Sciatic nerve (tissue), 2 donors: ENCODE results near the gene INTS3. TPM values are rescaled to one million over a fixed set of nuclear protein-coding genes. Genes with fewer than 3 reads are reported as not detected.
A peak's percentile ranks its signal among the peaks of the same experiment; 100 is the strongest.
"Not testable (repeated sequence)": the region's sequence is repeated elsewhere in the genome, so short reads cannot be mapped to it uniquely, and the experiment has no call there.

Experiments
- ATAC-seq: fragments of 200-7000 bp; cut with Tn5 transposase; one replicate; pipeline ENCODE4 v1.9.1; 2020; ENCODE audit warnings: mild to moderate bottlenecking, moderate library complexity
- DNase-seq: peaks from one replicate; pipeline ENCODE4 v3.0.0-alpha.2; 2020; ENCODE audit warnings: low spot score
- intact Hi-C: fragments of 100-400 bp; cut with DNase I; formaldehyde crosslinking; loops from one replicate; pipeline ENCODE4 v1.14.2; 2022
- total RNA-seq: library from RNA; stranded (reverse); fragmentation: NEBNext Ultra II Directional; extraction: Animal tissue kit (Norgen Biotek cat#: 25700); gene quantifications from one replicate; pipeline ENCODE4 v1.2.1, GENCODE V29; 2021
- donor health status: DM: no; HTN: no; CAD: no.
- donor health status: DM: no; HTN: no; CAD: no.

INTS3 gene
- total RNA-seq, 1 donor from 2014 or later, result 72.4 TPM

DNA sequence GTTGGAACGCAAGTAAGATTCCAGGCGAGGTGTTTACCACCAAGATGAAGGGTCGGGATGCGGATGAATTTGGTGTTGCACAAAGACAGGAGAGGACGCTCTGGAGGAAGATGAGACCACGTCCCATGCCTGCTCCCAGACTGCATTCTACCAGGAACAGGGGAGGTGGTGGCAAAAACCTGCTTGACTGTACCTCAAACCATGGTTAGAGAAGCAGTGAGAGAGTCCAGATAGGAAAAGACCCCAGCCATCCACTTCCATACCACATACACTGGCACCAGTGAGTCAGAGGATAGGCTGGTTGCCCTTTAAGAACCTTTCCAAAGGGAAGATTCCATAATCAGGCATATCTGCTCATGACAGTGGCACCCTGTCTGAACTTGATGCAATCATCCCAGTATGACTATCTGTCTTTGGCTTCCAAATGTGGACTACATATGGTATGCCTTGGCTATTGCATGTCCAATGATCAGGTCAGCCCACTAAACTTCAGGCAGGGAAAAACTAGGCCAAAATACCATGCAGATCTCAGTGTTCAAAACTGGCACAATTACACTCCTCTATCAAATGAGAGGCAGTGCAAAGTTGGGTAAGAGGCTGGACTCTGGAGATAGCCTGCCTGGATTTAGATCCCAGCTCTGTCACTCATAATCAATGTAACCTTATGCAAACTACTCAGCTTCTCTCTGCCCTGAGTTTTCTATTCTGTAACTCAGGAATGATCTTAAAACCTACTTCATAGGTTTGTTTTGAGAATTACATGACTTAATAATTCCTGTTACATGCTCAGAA, 28.7 kb upstream of the INTS3 start:
- DNase-seq (no peak), ATAC-seq (peak; percentile 27)
- intact Hi-C loops, result no loop called here

GRCh38 chr1:153699768-153700167, 28.1 kb upstream of the INTS3 start:
- intact Hi-C loops, result no loop called here
- no peak for ATAC-seq
- DNase-seq, result no peak

DNA sequence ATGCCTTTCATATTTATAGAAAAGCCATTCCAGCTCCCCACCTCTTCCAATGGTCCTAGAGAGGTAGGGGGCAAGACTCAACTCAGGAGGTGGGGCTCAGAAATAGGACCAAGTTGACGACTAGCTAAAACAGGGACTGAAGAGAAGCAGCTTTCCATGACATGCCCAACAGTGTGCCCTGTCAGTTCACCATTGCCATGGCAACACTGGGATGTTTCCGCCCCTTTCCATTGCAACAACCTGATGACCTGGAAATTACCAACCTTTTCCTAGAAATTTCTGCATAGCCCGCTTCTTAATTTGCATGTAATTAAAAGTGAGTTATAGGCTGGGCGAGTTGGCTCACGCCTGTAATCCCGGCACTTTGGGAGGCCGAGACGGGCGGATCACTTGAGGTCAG, 22.4 kb upstream of the INTS3 start:
- no peak for ATAC-seq
- intact Hi-C loops, result no loop called here
- no peak for DNase-seq

GRCh38 chr1:153711026-153711425, 16.8 kb upstream of the INTS3 start:
- intact Hi-C loops, result no loop called here
- ATAC-seq (no peak), DNase-seq (no peak)

GRCh38 chr1:153716211-153716610, 11.6 kb upstream of the INTS3 start:
- not testable (repeated sequence) for DNase-seq, ATAC-seq
- intact Hi-C loops, result loop anchor here (5.0 kb wide), 1 partner anchor 489 kb away; no protein-coding TSS in a partner anchor

DNA sequence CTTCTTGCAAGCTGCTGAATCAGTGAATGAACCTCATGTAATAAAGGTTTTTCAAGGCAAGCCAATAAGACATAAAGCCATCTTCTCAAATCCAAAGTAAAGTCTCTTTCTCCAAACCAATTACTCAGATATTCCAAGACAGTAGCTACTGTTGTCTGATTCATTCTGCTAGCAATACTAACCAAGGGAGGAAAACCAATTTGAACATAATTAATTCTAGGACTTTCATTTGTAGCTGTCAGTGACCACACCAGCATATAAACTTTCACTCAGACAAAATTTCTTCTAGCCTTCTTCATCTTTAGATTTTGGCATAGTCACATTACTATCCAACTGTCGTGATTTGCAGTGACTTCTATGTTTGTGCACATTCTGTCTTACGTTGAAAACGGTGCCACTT, 10.5 kb upstream of the INTS3 start:
- intact Hi-C loops, result loop anchor here (5.0 kb wide), 1 partner anchor 490 kb away; no protein-coding TSS in a partner anchor
- no peak for ATAC-seq
- no peak for DNase-seq

DNA sequence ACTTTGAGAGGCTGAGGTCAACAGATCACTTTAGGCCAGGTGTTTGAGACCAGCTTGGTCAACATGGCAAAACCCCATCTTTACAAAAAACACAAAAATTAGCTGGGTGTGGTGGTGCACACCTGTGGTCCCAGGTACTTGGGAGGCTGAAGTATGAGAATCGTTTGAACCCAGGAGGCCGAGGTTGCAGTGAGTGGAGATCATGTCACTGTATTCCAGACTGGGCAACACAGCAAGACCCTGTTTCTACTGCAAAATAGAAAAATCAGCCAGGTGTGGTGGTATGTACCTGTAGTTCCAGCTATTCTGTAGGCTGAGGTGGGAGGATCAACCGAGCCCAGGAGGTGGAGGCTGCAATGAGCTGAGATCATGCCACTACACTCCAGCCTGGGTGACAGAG, 4.2 kb upstream of the INTS3 start:
- intact Hi-C loops, result no loop called here
- DNase-seq, result no peak
- ATAC-seq, result no peak

DNA sequence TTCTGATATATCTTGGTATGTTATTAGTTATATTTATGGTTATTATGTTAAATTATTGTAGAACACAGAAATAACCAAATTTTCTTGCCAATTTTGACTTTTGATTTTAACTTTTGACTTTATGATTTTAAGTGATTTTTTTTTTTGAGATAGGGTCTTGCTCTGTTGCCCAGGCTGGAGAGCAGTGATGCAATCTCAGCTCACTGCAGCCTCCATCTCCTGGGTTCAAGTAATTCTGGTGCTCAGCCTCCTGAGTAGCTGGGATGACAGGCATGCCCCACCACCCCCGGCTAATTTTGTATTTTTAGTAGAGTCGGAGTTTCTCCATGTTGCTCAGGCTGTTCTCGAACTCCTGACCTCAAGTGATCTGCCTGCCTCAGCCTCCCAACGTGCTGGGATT, 3.2 kb upstream of the INTS3 start:
- DNase-seq, intact Hi-C loops, ATAC-seq: not testable (repeated sequence)

- intact Hi-C loops, result no loop called here
- DNase-seq, result peak; percentile 71
- peak; percentile 29 for ATAC-seq
Measured at GRCh38 chr1:153728305-153729066, 636 bp downstream of the INTS3 start.

- ATAC-seq, result no peak
- intact Hi-C loops, result no loop called here
- DNase-seq, result no peak
Measured at GRCh38 chr1:153730468-153730988, 2.7 kb downstream of the INTS3 start.

DNA sequence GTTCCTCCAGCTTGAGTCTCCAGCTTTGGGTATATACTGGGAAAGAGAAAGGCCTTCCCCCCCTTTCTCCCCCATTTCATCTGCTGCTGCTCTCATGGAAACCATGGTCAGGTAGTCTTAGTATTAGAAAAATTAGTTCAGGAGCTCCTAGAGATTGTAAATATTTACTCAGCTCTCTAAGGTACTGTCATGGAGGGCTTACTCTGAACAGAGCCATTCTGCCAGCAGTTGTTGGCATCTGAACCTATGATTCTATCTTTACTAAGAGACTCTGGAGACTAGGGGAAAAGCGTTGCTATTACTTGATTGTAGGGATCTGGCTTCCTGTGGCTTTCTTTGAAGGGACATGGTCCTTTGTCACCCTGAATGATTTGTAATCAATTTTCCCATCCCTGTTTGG, 6.1 kb downstream of the INTS3 start:
- intact Hi-C loops, result no loop called here
- DNase-seq, result no peak
- ATAC-seq, result no peak

- DNase-seq (no peak), ATAC-seq (no peak)
- intact Hi-C loops, result no loop called here
Measured at GRCh38 chr1:153734396-153735089, 6.7 kb downstream of the INTS3 start.

DNA sequence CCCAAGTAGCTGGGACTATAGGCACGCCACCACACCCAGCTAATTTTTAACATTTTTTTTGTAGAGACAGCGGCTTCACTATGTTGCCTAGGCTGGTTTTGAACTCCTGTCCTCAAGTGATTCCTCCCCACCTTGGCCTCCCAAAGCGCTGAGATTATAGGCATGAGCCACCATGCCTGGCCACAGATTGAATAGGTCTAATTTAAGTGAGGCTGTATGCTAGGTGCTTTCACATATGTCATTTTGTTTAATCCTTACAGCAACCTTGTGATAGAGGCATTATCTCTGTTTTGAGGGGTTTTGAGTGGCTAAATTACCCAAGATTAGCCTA, 7.2 kb downstream of the INTS3 start:
- no peak for DNase-seq
- intact Hi-C loops, result no loop called here
- ATAC-seq, result no peak

GRCh38 chr1:153741986-153742385, 14.1 kb downstream of the INTS3 start:
- intact Hi-C loops, result no loop called here
- DNase-seq (no peak), ATAC-seq (no peak)

GRCh38 chr1:153742411-153743142, 14.7 kb downstream of the INTS3 start:
- ATAC-seq (peak; percentile 71), DNase-seq (no peak)
- intact Hi-C loops, result no loop called here

DNA sequence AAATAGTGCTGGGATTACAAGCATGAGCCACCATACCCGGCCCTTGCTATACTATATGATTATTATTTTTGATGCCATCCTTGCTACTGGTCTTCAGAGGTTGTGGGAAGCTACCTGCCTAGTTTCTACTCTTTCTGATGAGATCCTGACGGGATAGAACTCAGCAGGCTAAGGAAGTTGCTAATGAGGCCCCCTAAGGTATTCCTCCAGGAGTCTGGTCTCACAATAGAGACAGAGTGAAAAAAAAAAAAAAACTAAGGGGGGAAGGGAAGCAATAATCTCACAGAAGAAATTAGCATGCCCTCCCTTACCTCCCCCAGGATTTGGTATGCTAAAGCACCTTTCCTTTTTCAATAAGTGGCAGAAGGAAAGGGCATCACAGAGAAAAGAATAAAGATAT, 17.6 kb downstream of the INTS3 start:
- intact Hi-C loops, result no loop called here
- DNase-seq (no peak), ATAC-seq (no peak)

DNA sequence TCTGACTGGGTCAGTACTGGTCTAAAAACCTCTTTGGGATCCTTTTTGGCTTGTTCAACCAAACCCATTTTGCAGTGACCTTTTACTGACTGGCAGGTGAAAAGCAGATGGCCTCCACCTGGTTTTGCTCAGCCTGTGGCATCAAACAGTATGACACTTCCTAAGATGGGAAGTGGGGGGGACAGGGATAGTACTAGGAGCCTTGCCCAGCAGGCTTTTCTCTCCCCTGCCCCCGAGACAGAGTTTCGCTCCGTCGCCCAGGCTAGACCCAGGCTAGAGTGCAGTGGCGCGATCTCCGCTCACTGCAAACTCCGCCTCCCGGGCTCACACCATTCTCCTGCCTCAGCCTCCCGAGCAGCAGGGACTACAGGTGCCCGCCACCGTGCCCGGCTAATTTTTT, 18.3 kb downstream of the INTS3 start:
- no peak for ATAC-seq
- no peak for DNase-seq
- intact Hi-C loops, result no loop called here

GRCh38 chr1:153748903-153749302, 21.1 kb downstream of the INTS3 start:
- intact Hi-C loops, result no loop called here
- ATAC-seq (no peak), DNase-seq (no peak)

DNA sequence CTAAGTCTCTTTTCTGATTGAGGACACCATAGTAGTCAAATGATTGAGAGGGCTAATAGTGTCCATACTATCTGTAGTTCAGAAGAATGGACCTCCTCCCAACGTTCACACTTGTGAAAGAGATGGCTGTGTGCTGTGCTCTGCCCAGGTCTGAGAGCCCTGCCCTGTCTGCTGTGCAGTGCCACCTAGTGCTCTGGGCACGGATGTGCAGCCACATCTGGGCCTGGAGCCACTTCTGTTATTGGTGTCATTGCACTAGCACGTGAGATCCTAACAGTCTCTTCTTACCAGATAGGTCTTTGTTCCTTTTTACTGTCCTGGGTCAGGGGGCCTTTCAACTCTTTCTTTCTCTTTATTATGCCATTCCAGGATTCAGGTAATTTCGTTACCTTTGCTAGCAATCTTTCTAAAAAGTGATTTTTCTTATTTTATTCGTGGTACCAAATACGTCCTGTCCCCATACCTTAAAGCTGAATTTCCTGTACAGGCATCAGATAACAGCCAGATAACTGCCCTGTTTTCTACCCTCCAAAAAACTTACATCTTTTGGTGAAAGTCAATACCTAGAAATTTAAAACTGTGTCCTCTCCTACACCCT, 21.7 kb downstream of the INTS3 start:
- DNase-seq, result peak; percentile 86
- intact Hi-C loops, result no loop called here
- peak; percentile 92 for ATAC-seq
